Upper lobe of left lung (tissue), 6 donors: ENCODE measurements around the gene PTGDR2. TPM values are rescaled to one million over a fixed set of nuclear protein-coding genes. Genes with fewer than 3 reads are reported as not detected.

Experiments
- ATAC-seq, 2 donors: fragments of 200-7000 bp; cut with Tn5 transposase; one replicate each; pipeline ENCODE4 v1.9.1; 2022; ENCODE audit warnings: mild to moderate bottlenecking in 2 of 2, moderate library complexity in 2 of 2; ENCODE audit not compliant: low FRiP score in 2 of 2
- DNase-seq, 2 donors: peaks; one replicate each; pipeline ENCODE4 v3.0.0-alpha.2; 2019 to 2020
- H3K27ac ChIP-seq, 4 donors: fragments of 200-600 bp; sonication (generic); one replicate each; pipeline ENCODE4 v1.5.1; 2016 to 2019
- H3K27me3 ChIP-seq, 4 donors: fragments of 200-600 bp; sonication (generic); one replicate each; pipeline ENCODE4 v1.5.1; 2017 to 2019
- H3K36me3 ChIP-seq, 4 donors: fragments of 200-600 bp; sonication (generic); one replicate each; pipeline ENCODE4 v1.5.1; 2016 to 2019
- H3K4me1 ChIP-seq, 4 donors: fragments of 200-600 bp; sonication (generic); one replicate each; pipeline ENCODE4 v1.5.1; 2018 to 2019
- H3K4me3 ChIP-seq, 4 donors: fragments of 200-600 bp; sonication (generic); one replicate each; pipeline ENCODE4 v1.5.1; 2017 to 2019; ENCODE audit warnings: mild to moderate bottlenecking in 2 of 4, moderate library complexity in 1 of 4
- H3K9me3 ChIP-seq, 4 donors: fragments of 200-600 bp; sonication (generic); one replicate each; pipeline ENCODE4 v1.5.1; 2018 to 2019
- CTCF ChIP-seq, 6 experiments: fragments of 450-650 bp in 4 of 6; fragments of 200-600 bp in 2 of 6; sonication (generic) in 2 of 6; IDR thresholded peaks; one replicate each; pipeline ENCODE4 v1.5.1; 2016 to 2019; ENCODE audit warnings: antibody characterized with exemption in 6 of 6
- EP300 ChIP-seq, 4 donors: sonication (generic); formaldehyde crosslinking; IDR thresholded peaks; one replicate each; pipeline ENCODE4 v1.5.1; 2017; ENCODE audit warnings: antibody characterized with exemption in 4 of 4, control low read depth in 2 of 4
- POLR2A ChIP-seq, 4 donors: fragments of 450-650 bp; IDR thresholded peaks; one replicate each; pipeline ENCODE4 v1.5.1; 2016 to 2017; ENCODE audit warnings: antibody characterized with exemption in 4 of 4, mild to moderate bottlenecking in 2 of 4
- POLR2AphosphoS5 ChIP-seq, 2 donors: sonication (generic); formaldehyde crosslinking; IDR thresholded peaks; one replicate each; pipeline ENCODE4 v1.5.1; 2017; ENCODE audit warnings: antibody characterized with exemption in 2 of 2
- WGBS, 2 donors: methylation state at CpG; one replicate each; pipeline ENCODE4 v1.1.5; 2017 to 2018; 5-methylcytosine and 5-hydroxymethylcytosine counted together
- total RNA-seq, 6 donors: library from RNA; depleted of rRNA in 4 of 6; stranded (reverse); fragments of >200 nt in 4 of 6; gene quantifications; one replicate each; pipeline versions ENCODE4 v1.1.0 to v1.2.1, GENCODE V29; 2016 to 2021
- donor health status: DM: no; HTN: no; CAD: no; lungs with moderate emphysema.
- donor health status: DM: no; HTN: yes; CAD: no; lungs with severe emphysema.

The PTGDR2 gene
- total RNA-seq, 6 donors from 2014 or later = 0.49 to 1.5 (median 1.1) TPM; not detected in 2

DNA sequence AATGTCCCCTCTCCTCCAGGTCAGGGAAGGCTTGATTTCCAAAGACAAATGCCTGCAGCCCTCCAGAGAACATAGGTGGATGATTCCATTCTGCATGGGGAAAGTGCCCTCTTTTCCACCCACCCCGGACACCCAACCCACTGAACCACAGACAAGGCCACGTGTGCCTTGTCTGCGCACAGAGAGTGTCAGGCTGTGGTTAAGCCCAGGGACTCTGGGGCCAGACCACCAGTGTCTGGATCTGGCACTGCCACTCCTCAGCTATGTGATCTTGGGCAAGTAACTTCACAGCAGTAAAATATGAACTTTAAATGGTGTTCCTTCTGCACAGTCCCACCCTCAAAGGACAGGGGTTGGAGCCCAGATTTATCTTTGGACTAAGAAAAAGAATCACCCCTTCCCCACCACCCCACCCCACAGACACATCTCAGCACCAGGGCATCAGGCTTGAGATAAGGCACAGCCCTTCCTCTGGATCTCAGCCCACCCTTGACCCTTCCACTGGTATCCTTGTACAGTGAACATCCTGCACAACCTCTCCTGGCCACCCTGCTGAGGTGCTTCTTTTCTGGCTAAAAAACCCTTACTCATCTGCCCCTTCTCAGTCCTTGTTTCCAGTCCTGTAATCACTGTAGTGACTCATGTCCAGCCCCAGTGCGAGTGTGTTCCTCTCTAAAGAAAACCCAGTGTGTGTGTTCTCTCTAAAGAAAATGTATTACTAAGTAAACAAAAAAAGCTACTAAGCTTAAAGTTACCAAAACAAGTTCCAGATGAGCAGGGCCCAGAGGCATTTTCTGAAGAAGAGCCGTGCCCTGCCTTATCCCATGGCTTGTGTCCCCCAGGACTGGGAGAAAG lies 1.9 kb upstream of the PTGDR2 start:
- Histone ChIP-seq H3K27ac (no peak overlapping the region), H3K4me3 (no peak overlapping the region), H3K4me1 (no peaks in the 10 kb centered on the region), H3K36me3 (peaks cover 0 to 8% (median 0%) of the 10 kb centered on the region in 4 donors), H3K9me3 (no peaks in the 10 kb centered on the region), H3K27me3 (no peaks in the 10 kb centered on the region)
- ATAC-seq = no peak
- TF ChIP-seq EP300 (IDR thresholded peaks at IDR 0.05) (no peak), POLR2AphosphoS5 (IDR thresholded peaks at IDR 0.05) (no peak), CTCF (IDR thresholded peaks at IDR 0.05) (no peak), POLR2A (IDR thresholded peaks at IDR 0.05) (no peak)
- WGBS, 2 donors = 85 to 95% methylated on average over 2 to 5 of the region's 5 CpGs
- no peak for DNase-seq

DNA sequence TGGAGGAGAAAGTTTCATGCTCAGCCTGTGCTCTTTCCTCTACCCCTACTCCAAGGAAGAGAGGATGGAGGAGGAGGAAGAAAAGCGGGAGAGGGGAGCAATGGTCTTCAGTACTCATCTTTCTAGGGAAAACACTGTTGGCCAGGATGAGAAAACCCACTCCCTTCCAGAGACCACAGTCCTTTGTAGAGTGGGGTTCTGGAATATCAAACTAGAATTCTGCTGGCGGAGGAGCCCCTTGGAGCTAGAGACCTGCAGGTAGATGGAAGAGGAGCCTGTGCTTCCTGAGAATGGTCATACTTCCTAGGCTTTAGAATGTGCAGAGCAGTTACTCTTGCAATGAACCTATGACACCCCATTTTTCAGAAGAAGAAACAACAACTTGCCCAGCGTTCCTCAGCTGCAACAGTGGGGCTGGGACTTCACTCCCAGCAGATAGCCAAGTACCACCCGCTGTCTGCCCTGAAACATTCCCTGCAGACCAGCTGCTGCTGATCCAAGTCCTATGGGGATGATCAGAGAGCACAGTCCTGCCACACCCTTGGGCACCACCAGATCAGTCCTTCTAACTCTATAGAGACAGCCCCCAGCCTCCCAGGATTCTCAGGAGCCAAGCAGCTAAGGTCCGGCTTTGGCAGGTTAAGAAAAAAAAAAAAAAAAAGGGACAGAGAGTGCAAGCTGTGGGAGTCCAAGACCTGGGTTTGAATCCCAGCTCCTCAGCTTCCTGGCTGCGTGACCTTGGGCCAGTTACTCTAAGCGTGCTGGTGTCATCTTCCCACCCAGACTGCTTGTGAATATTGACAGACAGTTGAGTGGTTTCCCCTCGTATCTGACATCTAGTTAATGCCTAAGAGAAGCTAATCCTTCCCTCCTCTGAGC lies 664 bp downstream of the PTGDR2 start:
- Histone ChIP-seq H3K36me3 (peaks cover 0 to 31% (median 17%) of the 10 kb centered on the region in 4 donors), H3K9me3 (no peaks in the 10 kb centered on the region), H3K4me3 (no peak overlapping the region), H3K27ac (no peak overlapping the region), H3K27me3 (no peaks in the 10 kb centered on the region), H3K4me1 (no peaks in the 10 kb centered on the region)
- WGBS, 2 donors = 58 to 61% methylated on average over 7 to 8 of the region's 8 CpGs
- DNase-seq (no peak), ATAC-seq (no peak)
- no peak for TF ChIP-seq EP300 (IDR thresholded peaks at IDR 0.05)
- no peak for TF ChIP-seq CTCF (IDR thresholded peaks at IDR 0.05)
- TF ChIP-seq POLR2A (IDR thresholded peaks at IDR 0.05) = no peak
- TF ChIP-seq POLR2AphosphoS5 (IDR thresholded peaks at IDR 0.05) = no peak

- H3K27ac ChIP-seq = no peak overlapping the region
- no peak overlapping the region for H3K4me3 ChIP-seq
- WGBS, 2 donors = 70 to 76% methylated on average over 3 to 8 of the region's 8 CpGs
- H3K4me1 ChIP-seq = no peaks in the 10 kb centered on the region
- no peak for TF ChIP-seq EP300 (IDR thresholded peaks at IDR 0.05)
- TF ChIP-seq POLR2AphosphoS5 (IDR thresholded peaks at IDR 0.05) = no peak
- TF ChIP-seq POLR2A (IDR thresholded peaks at IDR 0.05) = no peak
- no peak for TF ChIP-seq CTCF (IDR thresholded peaks at IDR 0.05)
- H3K27me3 ChIP-seq = no peaks in the 10 kb centered on the region
- peaks cover 0 to 39% (median 24%) of the 10 kb centered on the region in 4 donors for H3K36me3 ChIP-seq
- no peaks in the 10 kb centered on the region for H3K9me3 ChIP-seq
- DNase-seq (no peak), ATAC-seq (no peak)
Observed at GRCh38 chr11:60854140-60854846, 1.5 kb downstream of the PTGDR2 start.

- 92% methylated on average over 38 to 68 of the region's 68 CpGs for WGBS, 2 donors
- no peaks in the 10 kb centered on the region for H3K9me3 ChIP-seq
- H3K4me3 ChIP-seq = no peak overlapping the region
- H3K27ac ChIP-seq = no peak overlapping the region
- DNase-seq (peak in 1 of 2 donors; percentile 80), ATAC-seq (no peak)
- TF ChIP-seq EP300 (IDR thresholded peaks at IDR 0.05) = no peak
- TF ChIP-seq CTCF (IDR thresholded peaks at IDR 0.05) = no peak
- TF ChIP-seq POLR2A (IDR thresholded peaks at IDR 0.05) = no peak
- TF ChIP-seq POLR2AphosphoS5 (IDR thresholded peaks at IDR 0.05) = no peak
- peaks cover 0 to 49% (median 34%) of the 10 kb centered on the region in 4 donors for H3K36me3 ChIP-seq
- H3K4me1 ChIP-seq = no peaks in the 10 kb centered on the region
- H3K27me3 ChIP-seq = no peaks in the 10 kb centered on the region
Observed at GRCh38 chr11:60852982-60853950, 2.5 kb downstream of the PTGDR2 start.
